Mesenchymal stem cell (in vitro differentiated cells and primary cell): Measurements from ENCODE around the gene FOXO3B.
A peak's percentile ranks its signal among the peaks of the same experiment; 100 is the strongest.
"Not testable (repeated sequence)": the region's sequence is repeated elsewhere in the genome, so short reads cannot be mapped to it uniquely, and the experiment has no call there.

Source experiments
- DNase-seq: peaks from one replicate; pipeline ENCODE4 v3.0.0-alpha.2; 2013
- H2AFZ ChIP-seq: one replicate; pipeline ENCODE4 v1.6.1; 2013; ENCODE audit warnings: low read depth, mild to moderate bottlenecking, control low read depth, inconsistent platforms, low read length, moderate library complexity
- H2AK5ac ChIP-seq: 2 replicates; pipeline ENCODE4 v1.6.1; 2013; ENCODE audit warnings: low read length, moderate library complexity, mild to moderate bottlenecking, inconsistent platforms; ENCODE audit not compliant: severe bottlenecking
- H2BK120ac ChIP-seq: one replicate; pipeline ENCODE4 v1.6.1; 2013; ENCODE audit warnings: low read depth, mild to moderate bottlenecking, inconsistent platforms, low read length, moderate library complexity
- H2BK12ac ChIP-seq, 2 experiments: one replicate each; pipeline ENCODE4 v1.6.1; 2013; ENCODE audit warnings: inconsistent platforms in 2 of 2, low read length in 2 of 2, mild to moderate bottlenecking in 2 of 2, moderate library complexity in 2 of 2, control low read depth in 1 of 2
- H2BK15ac ChIP-seq: one replicate; pipeline ENCODE4 v1.6.1; 2013; ENCODE audit warnings: mild to moderate bottlenecking, low read depth, inconsistent platforms; ENCODE audit not compliant: poor library complexity, severe bottlenecking
- H2BK5ac ChIP-seq: 2 replicates; pipeline ENCODE4 v1.6.1; 2013; ENCODE audit warnings: low read depth, mild to moderate bottlenecking, low read length, control low read depth, inconsistent platforms; ENCODE audit not compliant: poor library complexity, severe bottlenecking
- H3K14ac ChIP-seq, 2 experiments: one replicate each; pipeline ENCODE4 v1.6.1; 2013; ENCODE audit warnings: inconsistent platforms in 2 of 2, low read length in 2 of 2, control low read depth in 1 of 2, mild to moderate bottlenecking in 1 of 2, moderate library complexity in 1 of 2
- H3K18ac ChIP-seq, 2 experiments: one replicate each; pipeline ENCODE4 v1.6.1; 2013; ENCODE audit warnings: inconsistent platforms in 2 of 2, low read length in 2 of 2, control low read depth in 1 of 2, low read depth in 1 of 2, mild to moderate bottlenecking in 1 of 2
- H3K23ac ChIP-seq, 2 experiments: one replicate each; pipeline ENCODE4 v1.6.1; 2013; ENCODE audit warnings: inconsistent platforms in 2 of 2, low read length in 2 of 2, mild to moderate bottlenecking in 2 of 2, moderate library complexity in 2 of 2, control low read depth in 1 of 2
- H3K27ac ChIP-seq: 2 replicates; pipeline ENCODE4 v1.5.1; 2013; ENCODE audit warnings: mild to moderate bottlenecking, moderate library complexity, low read length, control low read depth, inconsistent platforms; ENCODE audit not compliant: poor library complexity, severe bottlenecking
- H3K27me3 ChIP-seq, 2 experiments: 2 replicates each; pipeline versions ENCODE4 v1.6.1 to v1.7.0; 2013; ENCODE audit warnings: low read length in 2 of 2, mild to moderate bottlenecking in 2 of 2, moderate library complexity in 2 of 2, control low read depth in 1 of 2, inconsistent platforms in 1 of 2; ENCODE audit not compliant: control insufficient read depth in 1 of 2, insufficient read depth in 1 of 2
- H3K36me3 ChIP-seq, 2 experiments: 2 replicates each; pipeline versions ENCODE4 v1.6.1 to v1.7.0; 2013; ENCODE audit warnings: low read length in 2 of 2, control low read depth in 1 of 2, inconsistent platforms in 1 of 2, low read depth in 1 of 2, mild to moderate bottlenecking in 1 of 2; ENCODE audit not compliant: insufficient read depth in 2 of 2, control insufficient read depth in 1 of 2
- H3K4ac ChIP-seq, 2 experiments: one replicate each; pipeline ENCODE4 v1.6.1; 2013; ENCODE audit warnings: inconsistent platforms in 2 of 2, low read length in 2 of 2, mild to moderate bottlenecking in 2 of 2, moderate library complexity in 2 of 2, control low read depth in 1 of 2, low read depth in 1 of 2
- H3K4me1 ChIP-seq: 2 replicates; pipeline ENCODE4 v1.6.1; 2013; ENCODE audit warnings: low read depth, low read length, control low read depth; ENCODE audit not compliant: control insufficient read depth, insufficient read depth
- H3K4me2 ChIP-seq: 2 replicates; pipeline ENCODE4 v1.6.1; 2013; ENCODE audit warnings: low read length, mild to moderate bottlenecking, inconsistent platforms; ENCODE audit not compliant: poor library complexity, severe bottlenecking
- H3K4me3 ChIP-seq, 2 experiments: 2 replicates each; pipeline versions ENCODE4 v1.5.1 to v1.7.0; 2013; ENCODE audit warnings: low read length in 2 of 2, mild to moderate bottlenecking in 2 of 2, control low read depth in 1 of 2, low read depth in 1 of 2; ENCODE audit not compliant: insufficient read depth in 1 of 2
- H3K79me1 ChIP-seq: replicated peaks from 2 replicates; pipeline ENCODE4 v1.6.1; 2013; ENCODE audit warnings: mild to moderate bottlenecking, control low read depth, low read length, inconsistent platforms; ENCODE audit not compliant: poor library complexity, severe bottlenecking
- H3K9ac ChIP-seq: 2 replicates; pipeline ENCODE4 v1.7.0; 2013; ENCODE audit warnings: mild to moderate bottlenecking, low read length, moderate library complexity
- H3K9me3 ChIP-seq: 2 replicates; pipeline ENCODE4 v1.7.0; 2013; ENCODE audit warnings: mild to moderate bottlenecking, low read length; ENCODE audit not compliant: control insufficient read depth
- H4K8ac ChIP-seq: one replicate; pipeline ENCODE4 v1.6.1; 2013; ENCODE audit warnings: inconsistent platforms, mild to moderate bottlenecking, low read length, moderate library complexity
- H4K91ac ChIP-seq: one replicate; pipeline ENCODE4 v1.6.1; 2013; ENCODE audit warnings: mild to moderate bottlenecking, low read length, inconsistent platforms
- WGBS: methylation state at CpG from one replicate; pipeline ENCODE4 v1.1.7; 2013; ENCODE audit warnings: mixed read lengths; 5-methylcytosine and 5-hydroxymethylcytosine counted together

FOXO3B gene

GRCh38 chr17:18705955-18706354, 23.8 kb upstream of the FOXO3B start:
- H2AK5ac ChIP-seq, H3K4ac ChIP-seq, H3K27ac ChIP-seq, H4K8ac ChIP-seq, H2AFZ ChIP-seq, H2BK15ac ChIP-seq, H3K18ac ChIP-seq, DNase-seq, H3K4me2 ChIP-seq, H3K23ac ChIP-seq, H3K4me3 ChIP-seq, H3K4me1 ChIP-seq, H3K36me3 ChIP-seq, H3K9me3 ChIP-seq, H2BK120ac ChIP-seq, H2BK12ac ChIP-seq, H3K79me1 ChIP-seq, H4K91ac ChIP-seq, H2BK5ac ChIP-seq, H3K14ac ChIP-seq, H3K27me3 ChIP-seq, H3K9ac ChIP-seq: not testable (repeated sequence)
- 84% methylated on average over 3 of the region's 3 CpGs for WGBS

GRCh38 chr17:18698473-18699103, 16.5 kb upstream of the FOXO3B start:
- not testable (repeated sequence) for H2BK12ac ChIP-seq, DNase-seq, H3K36me3 ChIP-seq, H3K79me1 ChIP-seq, H3K23ac ChIP-seq, H3K9me3 ChIP-seq, H2BK15ac ChIP-seq, H3K27me3 ChIP-seq, H3K27ac ChIP-seq, H2BK5ac ChIP-seq, H2AK5ac ChIP-seq, H3K4me1 ChIP-seq, H2BK120ac ChIP-seq
- Histone ChIP-seq H4K91ac (peak overlapping the region; percentile 68), H3K4me2 (peak overlapping the region; percentile 78), H3K9ac (peak overlapping the region; percentile 86), H3K14ac (peak overlapping the region in 1 of 2 experiments; percentile 55), H3K4me3 (peak overlapping the region; percentile 63 to 77), H2AFZ (peak overlapping the region; percentile 88), H4K8ac (peak overlapping the region; percentile 88), H3K18ac (peak overlapping the region in 1 of 2 experiments; percentile 8), H3K4ac (peak overlapping the region in 1 of 2 experiments; percentile 51)
- 58% methylated on average over 6 of the region's 8 CpGs for whole genome bisulfite sequencing

GRCh38 chr17:18695143-18695542, 13.0 kb upstream of the FOXO3B start:
- not testable (repeated sequence) for H3K18ac ChIP-seq, H3K79me1 ChIP-seq, H3K4ac ChIP-seq, H3K9me3 ChIP-seq, H3K14ac ChIP-seq, H3K27me3 ChIP-seq, H4K91ac ChIP-seq, H3K4me2 ChIP-seq, H2BK15ac ChIP-seq, H2AK5ac ChIP-seq, H3K27ac ChIP-seq, H3K23ac ChIP-seq, H2BK120ac ChIP-seq, H2AFZ ChIP-seq, DNase-seq, H3K4me1 ChIP-seq, H2BK12ac ChIP-seq, H2BK5ac ChIP-seq, H3K9ac ChIP-seq, H3K36me3 ChIP-seq, H3K4me3 ChIP-seq, H4K8ac ChIP-seq
- WGBS, result 84% methylated on average over 2 of the region's 2 CpGs

- H4K8ac ChIP-seq, H2AK5ac ChIP-seq, H3K9me3 ChIP-seq, H2AFZ ChIP-seq, H2BK15ac ChIP-seq, H2BK5ac ChIP-seq, H3K4me2 ChIP-seq, H3K79me1 ChIP-seq, H2BK12ac ChIP-seq, H3K14ac ChIP-seq, H3K4ac ChIP-seq, H3K4me1 ChIP-seq, H3K27me3 ChIP-seq, H3K36me3 ChIP-seq, H4K91ac ChIP-seq, H3K23ac ChIP-seq, H2BK120ac ChIP-seq, H3K27ac ChIP-seq, H3K18ac ChIP-seq: not testable (repeated sequence)
- H3K4me3 ChIP-seq, result peak overlapping the region in 1 of 2 experiments; percentile 74
- peak; percentile 6 for DNase-seq
- WGBS, result 0% methylated on average over 1 of the region's 3 CpGs
- peak overlapping the region; percentile 80 for H3K9ac ChIP-seq
Observed at GRCh38 chr17:18682668-18683067, 554 bp upstream of the FOXO3B start.
